BLaER1 (cell line): ENCODE measurements around the gene TMEM87B.
A peak's percentile ranks its signal among the peaks of the same experiment; 100 is the strongest.

ENCODE experiments used
- H3K27ac ChIP-seq: shearing (Covaris generic); formaldehyde crosslinking; 2 replicates; pipeline ENCODE4 v1.8.1; 2022
- H3K27me3 ChIP-seq: shearing (Covaris generic); formaldehyde crosslinking; 2 replicates; pipeline ENCODE4 v1.8.1; 2022
- H3K36me3 ChIP-seq: shearing (Covaris generic); formaldehyde crosslinking; 2 replicates; pipeline ENCODE4 v1.8.1; 2022
- H3K4me1 ChIP-seq: shearing (Covaris generic); formaldehyde crosslinking; 2 replicates; pipeline ENCODE4 v1.8.1; 2022
- H3K4me2 ChIP-seq: shearing (Covaris generic); formaldehyde crosslinking; 2 replicates; pipeline ENCODE4 v1.8.1; 2022
- H3K4me3 ChIP-seq: shearing (Covaris generic); formaldehyde crosslinking; 2 replicates; pipeline ENCODE4 v1.8.1; 2022
- H3K9ac ChIP-seq: shearing (Covaris generic); formaldehyde crosslinking; 2 replicates; pipeline ENCODE4 v1.8.1; 2022
- H3K9me3 ChIP-seq: shearing (Covaris generic); formaldehyde crosslinking; 2 replicates; pipeline ENCODE4 v1.8.1; 2022
- H4K20me1 ChIP-seq: shearing (Covaris generic); formaldehyde crosslinking; 2 replicates; pipeline ENCODE4 v1.8.1; 2022
- Cebpa-rat ChIP-seq: shearing (Covaris generic); IDR thresholded peaks from 2 replicates; pipeline ENCODE4 v1.8.1; 2022

The TMEM87B gene

DNA sequence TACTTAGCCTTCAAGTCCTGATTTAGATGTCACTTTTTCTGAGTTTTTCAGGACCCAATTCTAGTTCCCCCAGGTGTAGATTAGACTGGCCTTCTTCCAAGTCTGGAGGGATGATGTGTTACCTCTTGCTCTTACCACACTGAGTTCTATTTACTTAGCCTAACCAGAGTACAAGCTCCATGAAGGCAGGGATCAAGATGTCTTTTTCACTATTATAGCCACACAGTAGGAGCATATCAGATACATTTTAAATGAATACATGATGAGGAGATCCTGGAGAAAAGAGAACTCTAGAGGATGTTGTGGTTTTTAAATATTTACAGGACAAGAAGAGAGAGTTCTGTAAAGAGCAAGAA lies 30.3 kb downstream of the TMEM87B start:
- Histone ChIP-seq H3K4me1 (peaks cover 44% of the 10 kb centered on the region), H3K4me3 (no peak overlapping the region), H3K27ac (no peak overlapping the region), H3K4me2 (no peak overlapping the region), H3K9ac (no peak overlapping the region), H3K36me3 (peaks cover 87% of the 10 kb centered on the region), H3K27me3 (no peaks in the 10 kb centered on the region), H3K9me3 (peaks cover 3% of the 10 kb centered on the region; the same call in 1 of the 2 replicates), H4K20me1 (no peaks in the 10 kb centered on the region)
- TF ChIP-seq Cebpa-rat, result no peak

DNA sequence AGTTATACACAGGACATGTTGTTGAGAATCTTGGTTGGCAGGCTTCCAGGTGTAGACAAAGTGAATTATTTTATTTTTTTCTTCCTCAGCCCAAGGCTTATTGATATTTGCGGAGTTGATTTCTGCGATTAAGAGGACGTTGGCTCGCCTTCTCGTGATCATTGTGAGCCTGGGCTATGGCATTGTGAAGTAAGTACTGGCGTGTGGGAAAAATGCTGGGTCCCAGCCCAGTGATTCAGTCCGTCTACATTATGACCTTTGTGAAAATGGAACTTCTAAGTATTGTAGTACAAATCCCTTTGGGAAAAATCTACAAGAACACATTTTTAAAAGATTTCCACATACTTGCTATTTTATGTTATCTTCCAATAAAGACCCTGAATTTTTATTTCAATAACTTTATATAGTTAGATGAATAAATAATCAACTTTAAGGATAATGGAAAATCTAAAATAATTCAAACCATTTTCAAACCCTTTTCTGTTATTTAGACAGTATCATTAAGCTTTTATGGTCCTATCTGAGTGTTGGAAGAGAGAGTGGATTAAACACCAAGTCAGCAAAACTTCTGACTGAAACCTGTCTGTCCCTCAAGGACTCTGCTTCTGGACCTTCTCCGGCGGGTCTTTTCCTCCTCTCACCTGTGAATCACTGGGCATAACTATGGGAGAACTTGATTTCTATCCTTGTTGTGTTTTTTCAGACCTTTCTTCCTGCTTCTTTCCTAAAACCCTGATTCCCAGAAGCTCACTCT lies 31.0 kb downstream of the TMEM87B start:
- H3K4me1 ChIP-seq, result peaks cover 44% of the 10 kb centered on the region
- peaks cover 5% of the 10 kb centered on the region; the same call in 1 of the 2 replicates for H3K9me3 ChIP-seq

DNA sequence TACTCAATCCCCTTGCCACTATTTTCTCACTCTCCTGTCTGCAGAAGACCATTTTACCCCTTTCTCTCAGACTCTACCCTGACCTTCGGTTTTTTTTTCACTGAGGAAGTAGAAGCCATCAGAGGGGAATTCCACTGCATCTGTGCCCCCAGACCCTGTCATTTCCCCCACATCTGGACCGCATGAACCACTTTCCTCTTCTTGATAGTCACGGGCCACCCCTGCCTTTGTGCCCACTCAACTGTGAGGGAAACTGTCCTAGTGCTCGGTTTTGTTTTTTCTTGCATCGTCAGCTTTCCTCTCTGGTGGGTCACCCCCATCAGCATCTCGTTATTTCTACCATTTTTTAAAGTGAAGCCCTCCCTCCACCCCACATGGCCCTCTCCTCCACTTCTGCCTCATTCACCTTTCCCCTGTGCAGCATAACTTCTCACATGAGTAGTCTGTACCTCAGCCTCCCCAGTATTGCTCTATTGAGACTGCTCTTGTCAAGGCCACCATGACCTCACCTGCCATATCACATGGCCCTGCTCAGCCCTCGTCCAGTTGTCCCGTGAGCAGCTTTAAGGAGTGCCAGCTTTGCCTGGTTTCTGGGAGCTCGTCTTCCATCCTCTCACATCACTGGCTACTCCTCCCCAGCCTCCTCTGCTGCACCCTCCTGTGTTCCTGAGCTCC lies 32.4 kb downstream of the TMEM87B start:
- no peaks in the 10 kb centered on the region for H4K20me1 ChIP-seq
- peaks cover 44% of the 10 kb centered on the region for H3K4me1 ChIP-seq
- peak overlapping the region; percentile 76 for H3K4me2 ChIP-seq
- peaks cover 5% of the 10 kb centered on the region; the same call in 1 of the 2 replicates for H3K9me3 ChIP-seq
- H3K9ac ChIP-seq, result peak overlapping the region; percentile 26; the same call in 1 of the 2 replicates
- H3K36me3 ChIP-seq, result peaks cover 88% of the 10 kb centered on the region
- no peak for TF ChIP-seq Cebpa-rat
- peak overlapping the region; percentile 72 for H3K27ac ChIP-seq
- peak overlapping the region; percentile 11 for H3K4me3 ChIP-seq
- H3K27me3 ChIP-seq, result no peaks in the 10 kb centered on the region

More for the DNA sequence above, 31.0 kb downstream of the TMEM87B start:
- no peak for TF ChIP-seq Cebpa-rat
- Histone ChIP-seq H3K27me3 (no peaks in the 10 kb centered on the region), H3K9ac (0 out of 2 replicates have a peak overlapping the region, but pooled peaks have one; percentile 26), H4K20me1 (no peaks in the 10 kb centered on the region), H3K27ac (peak overlapping the region; percentile 72), H3K36me3 (peaks cover 88% of the 10 kb centered on the region), H3K4me2 (peak overlapping the region; percentile 76), H3K4me3 (no peak overlapping the region)

DNA sequence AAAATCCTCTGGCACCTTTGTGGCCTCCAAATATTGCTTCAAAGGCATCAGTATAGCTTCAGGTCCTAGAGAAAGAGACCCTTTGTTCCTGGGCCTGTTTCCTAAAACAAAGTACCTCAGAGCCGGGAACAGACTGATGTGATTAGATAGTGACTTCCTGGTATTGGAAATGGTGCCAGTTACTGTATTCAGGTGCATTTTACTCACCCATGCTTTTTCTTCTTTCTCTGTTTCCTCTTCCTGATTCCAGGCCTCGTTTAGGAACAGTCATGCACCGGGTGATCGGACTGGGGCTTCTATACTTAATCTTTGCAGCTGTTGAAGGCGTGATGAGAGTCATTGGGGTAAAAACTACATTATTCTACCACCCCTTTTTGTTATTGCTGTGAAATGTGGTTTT lies 34.3 kb downstream of the TMEM87B start:
- no peaks in the 10 kb centered on the region for H3K27me3 ChIP-seq
- no peak overlapping the region for H3K27ac ChIP-seq
- no peak overlapping the region; the same call in 1 of the 2 replicates for H3K4me2 ChIP-seq
- H3K9me3 ChIP-seq, result peaks cover 5% of the 10 kb centered on the region; the same call in 1 of the 2 replicates
- H3K4me3 ChIP-seq, result no peak overlapping the region
- no peak overlapping the region for H3K9ac ChIP-seq
- peaks cover 44% of the 10 kb centered on the region for H3K4me1 ChIP-seq
- TF ChIP-seq Cebpa-rat, result no peak
- H3K36me3 ChIP-seq, result peaks cover 71% of the 10 kb centered on the region
- H4K20me1 ChIP-seq, result no peaks in the 10 kb centered on the region

DNA sequence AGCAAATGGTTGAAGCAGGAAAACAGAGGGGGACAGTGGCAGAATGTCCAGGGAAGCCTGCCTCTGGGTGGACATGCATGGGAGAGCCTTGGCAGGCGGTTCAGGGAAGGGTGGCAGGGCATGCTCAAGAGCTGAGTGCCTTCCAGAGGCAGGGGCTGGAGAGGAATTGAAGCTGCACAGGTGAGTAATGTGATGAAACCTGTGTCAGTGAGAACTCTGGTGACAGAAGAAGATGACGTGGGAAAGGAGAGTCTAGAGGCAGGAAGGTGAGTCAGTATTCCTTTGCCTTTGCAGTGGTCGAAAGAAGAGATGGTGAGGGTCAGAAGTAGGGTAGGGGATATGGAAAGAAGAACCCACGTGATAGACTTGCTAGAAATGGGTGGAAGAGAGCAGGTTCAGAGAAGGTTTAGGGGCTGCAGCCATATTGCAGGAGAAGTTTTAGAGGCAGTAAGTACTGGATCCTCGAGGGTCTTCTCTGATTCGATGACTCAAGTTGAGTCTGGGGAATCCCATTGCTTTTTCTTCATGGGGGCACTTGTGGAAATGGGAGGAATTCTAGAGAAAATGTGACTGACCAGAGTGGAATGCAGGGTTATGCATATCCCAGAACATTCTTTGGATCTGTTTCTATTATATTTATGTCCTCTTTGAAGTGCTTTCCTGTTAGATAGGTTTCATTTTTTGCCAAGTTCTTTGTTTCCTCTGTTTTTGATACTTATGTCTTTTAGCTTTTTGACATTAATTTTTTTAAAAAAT lies 37.4 kb downstream of the TMEM87B start:
- H3K36me3 ChIP-seq, result peaks cover 64% of the 10 kb centered on the region

DNA sequence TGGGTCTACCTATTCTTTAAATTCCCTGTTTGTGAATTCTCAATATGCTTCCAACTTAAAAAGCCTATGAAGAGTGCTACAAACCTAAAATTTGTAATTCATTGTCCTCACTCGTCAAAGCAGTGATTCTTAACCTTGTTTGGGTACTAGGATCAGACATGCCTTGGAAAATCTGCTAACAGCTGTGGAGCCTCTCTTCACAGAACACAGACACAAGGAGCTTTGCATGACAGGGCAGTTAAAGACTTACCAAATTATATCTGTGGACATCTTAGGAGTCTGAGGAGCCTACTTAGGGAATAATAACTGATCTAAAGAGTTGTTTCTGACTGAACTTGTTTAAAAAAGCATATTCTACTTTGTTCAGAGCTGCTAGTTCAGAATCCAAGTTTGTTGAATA lies 38.1 kb downstream of the TMEM87B start:
- Histone ChIP-seq H3K4me1 (peaks cover 15% of the 10 kb centered on the region), H4K20me1 (no peaks in the 10 kb centered on the region), H3K9ac (no peak overlapping the region), H3K4me2 (no peak overlapping the region), H3K9me3 (peaks cover 5% of the 10 kb centered on the region; the same call in 1 of the 2 replicates), H3K27me3 (no peaks in the 10 kb centered on the region), H3K4me3 (no peak overlapping the region), H3K27ac (no peak overlapping the region), H3K36me3 (peaks cover 63% of the 10 kb centered on the region)
- TF ChIP-seq Cebpa-rat, result no peak

More for the DNA sequence above, 37.4 kb downstream of the TMEM87B start:
- H3K27me3 ChIP-seq, result no peaks in the 10 kb centered on the region
- peaks cover 22% of the 10 kb centered on the region for H3K4me1 ChIP-seq
- H3K4me2 ChIP-seq, result no peak overlapping the region
- H4K20me1 ChIP-seq, result no peaks in the 10 kb centered on the region
- TF ChIP-seq Cebpa-rat, result no peak
- no peak overlapping the region for H3K4me3 ChIP-seq
- peaks cover 5% of the 10 kb centered on the region; the same call in 1 of the 2 replicates for H3K9me3 ChIP-seq
- no peak overlapping the region for H3K9ac ChIP-seq
- H3K27ac ChIP-seq, result no peak overlapping the region

DNA sequence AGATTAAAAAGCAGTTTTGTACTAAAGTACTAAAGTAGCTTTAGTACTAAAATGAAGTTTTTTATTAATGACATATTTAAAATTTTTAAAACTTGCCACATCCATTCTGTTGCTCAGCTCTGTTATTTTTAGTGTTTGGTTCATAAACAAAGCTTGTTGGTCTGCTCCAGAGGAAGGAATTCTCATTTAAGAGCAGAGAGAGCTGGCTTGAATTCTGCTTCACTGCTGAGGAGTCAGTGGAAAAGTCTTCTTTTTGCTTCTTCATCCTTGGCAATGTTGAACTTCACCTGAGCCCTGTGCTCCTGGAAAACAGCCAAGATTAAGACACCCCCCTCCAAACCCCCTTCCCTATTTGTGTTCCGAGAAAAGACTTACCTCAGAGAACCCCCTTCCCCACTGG lies 40.6 kb downstream of the TMEM87B start:
- Histone ChIP-seq H3K4me1 (no peaks in the 10 kb centered on the region), H3K4me2 (no peak overlapping the region), H4K20me1 (no peaks in the 10 kb centered on the region), H3K27me3 (no peaks in the 10 kb centered on the region), H3K27ac (no peak overlapping the region), H3K9me3 (peaks cover 4% of the 10 kb centered on the region; the same call in 1 of the 2 replicates), H3K9ac (no peak overlapping the region), H3K4me3 (no peak overlapping the region), H3K36me3 (peaks cover 61% of the 10 kb centered on the region)
- no peak for TF ChIP-seq Cebpa-rat

DNA sequence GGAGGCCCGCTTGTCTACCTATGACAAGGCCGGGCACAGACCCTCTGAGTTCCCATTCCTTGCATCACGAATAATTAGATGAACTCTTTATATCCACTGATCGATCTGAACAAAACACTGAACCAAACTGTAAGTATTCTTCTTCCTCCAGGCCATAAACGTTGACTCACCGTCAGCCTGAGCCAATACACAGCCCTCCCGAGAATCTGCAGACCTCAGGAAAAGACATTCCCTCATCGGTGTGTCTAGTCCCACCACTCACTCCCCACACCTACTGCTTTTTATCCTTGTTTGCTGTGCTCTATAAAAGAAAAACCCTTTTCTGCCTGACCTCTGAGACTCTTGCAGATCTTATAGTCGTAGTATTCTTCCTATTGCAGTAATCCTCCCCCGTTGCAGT lies 41.0 kb downstream of the TMEM87B start:
- H3K27ac ChIP-seq, result no peak overlapping the region
- H3K9me3 ChIP-seq, result peaks cover 4% of the 10 kb centered on the region; the same call in 1 of the 2 replicates
- H3K4me3 ChIP-seq, result no peak overlapping the region
- no peaks in the 10 kb centered on the region for H3K27me3 ChIP-seq
- no peak overlapping the region for H3K4me2 ChIP-seq
- peaks cover 57% of the 10 kb centered on the region for H3K36me3 ChIP-seq
- H3K4me1 ChIP-seq, result no peaks in the 10 kb centered on the region
- no peaks in the 10 kb centered on the region for H4K20me1 ChIP-seq
- no peak overlapping the region for H3K9ac ChIP-seq
- no peak for TF ChIP-seq Cebpa-rat

DNA sequence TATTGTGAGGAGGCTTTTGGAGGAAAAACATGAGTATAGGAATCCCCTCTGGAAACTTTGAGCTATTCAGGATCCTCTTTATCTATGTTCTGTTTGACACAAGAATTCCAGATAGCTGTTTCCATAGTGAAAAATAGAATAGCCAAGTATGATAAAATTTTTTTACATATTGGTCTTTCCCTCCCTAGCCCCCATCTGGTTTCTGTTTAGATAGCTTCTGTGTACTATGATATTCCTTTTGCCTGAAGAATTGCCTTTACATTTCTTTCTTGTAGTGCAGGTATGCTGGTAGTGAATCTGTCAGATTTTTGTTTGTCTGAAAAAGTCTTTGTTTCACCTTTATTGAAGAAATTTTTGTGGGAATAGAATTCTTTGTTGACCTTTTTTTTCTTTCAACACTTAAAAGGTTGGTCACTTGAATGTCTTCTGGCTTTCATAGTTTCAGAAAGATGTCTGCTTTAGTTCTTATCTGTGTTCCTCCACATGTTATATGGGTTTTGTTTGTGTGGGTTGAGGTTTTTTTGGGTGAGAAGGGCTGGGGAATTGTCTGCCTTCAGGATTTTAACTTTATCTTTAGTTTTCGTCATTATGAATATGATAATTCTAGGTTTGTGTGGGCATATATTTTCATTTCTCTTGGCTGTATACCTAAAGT lies 53.2 kb downstream of the TMEM87B start:
- Histone ChIP-seq H3K9me3 (peaks cover 50% of the 10 kb centered on the region), H3K4me1 (no peaks in the 10 kb centered on the region), H4K20me1 (no peaks in the 10 kb centered on the region), H3K9ac (no peak overlapping the region), H3K4me3 (no peak overlapping the region), H3K36me3 (peaks cover 68% of the 10 kb centered on the region), H3K27ac (no peak overlapping the region), H3K27me3 (no peaks in the 10 kb centered on the region), H3K4me2 (no peak overlapping the region)
- TF ChIP-seq Cebpa-rat, result no peak
